Activated naive CD4-positive, alpha-beta T cell treated with anti-CD3 and anti-CD28 coated beads, Interleukin-2, amount 10 ng/mL, durations not matched to agents 7 days and 5 days (primary cell): ENCODE results near the gene CYB5A.

Experiments
- CTCF ChIA-PET: fragments of 350-600 bp; sonication (Branson Sonifier 250); formaldehyde crosslinking; loops from one replicate; lab custom pipeline; 2021; ENCODE audit warnings: antibody characterized with exemption; lab: Charles Lee
- DNase-seq: peaks from one replicate; pipeline ENCODE4 v3.0.0-alpha.2; 2020
- H3K27ac Mint-ChIP-seq: one replicate; pipeline ENCODE4 v1.8.0; 2021; ENCODE audit warnings: mild to moderate bottlenecking, moderate library complexity, mixed read lengths
- H3K27me3 Mint-ChIP-seq: one replicate; pipeline ENCODE4 v1.8.0; 2021; ENCODE audit warnings: mild to moderate bottlenecking, mixed read lengths
- H3K36me3 Mint-ChIP-seq: one replicate; pipeline ENCODE4 v1.8.0; 2021; ENCODE audit warnings: mixed read lengths
- H3K4me1 Mint-ChIP-seq: one replicate; pipeline ENCODE4 v1.8.0; 2021; ENCODE audit warnings: mixed read lengths
- H3K4me3 Mint-ChIP-seq: one replicate; pipeline ENCODE4 v1.8.0; 2021; ENCODE audit warnings: mild to moderate bottlenecking, moderate library complexity, mixed read lengths
- H3K9me3 Mint-ChIP-seq: one replicate; pipeline ENCODE4 v1.8.0; 2021; ENCODE audit warnings: mixed read lengths

The CYB5A gene

GRCh38 chr18:74276609-74277008 is 15.2 kb downstream of the CYB5A start:
- Mint-ChIP-seq H3K4me3 (no peak overlapping the region), H3K27me3 (no peaks in the 10 kb centered on the region), H3K27ac (no peak overlapping the region), H3K9me3 (no peaks in the 10 kb centered on the region), H3K36me3 (no peaks in the 10 kb centered on the region), H3K4me1 (peaks cover 5% of the 10 kb centered on the region)
- DNase-seq, result no peak
- CTCF ChIA-PET, result no interaction called here

GRCh38 chr18:74275736-74276135 is 16.0 kb downstream of the CYB5A start:
- H3K4me1 Mint-ChIP-seq, result no peaks in the 10 kb centered on the region
- no peaks in the 10 kb centered on the region for H3K36me3 Mint-ChIP-seq
- H3K27ac Mint-ChIP-seq, result no peak overlapping the region
- no peak overlapping the region for H3K4me3 Mint-ChIP-seq
- H3K27me3 Mint-ChIP-seq, result no peaks in the 10 kb centered on the region
- DNase-seq, result no peak
- CTCF ChIA-PET, result no interaction called here
- H3K9me3 Mint-ChIP-seq, result no peaks in the 10 kb centered on the region

GRCh38 chr18:74274700-74275099 is 17.1 kb downstream of the CYB5A start:
- no peak overlapping the region for H3K27ac Mint-ChIP-seq
- no peaks in the 10 kb centered on the region for H3K9me3 Mint-ChIP-seq
- H3K36me3 Mint-ChIP-seq, result no peaks in the 10 kb centered on the region
- H3K27me3 Mint-ChIP-seq, result no peaks in the 10 kb centered on the region
- no peaks in the 10 kb centered on the region for H3K4me1 Mint-ChIP-seq
- H3K4me3 Mint-ChIP-seq, result no peak overlapping the region
- CTCF ChIA-PET, result no interaction called here
- no peak for DNase-seq

GRCh38 chr18:74273394-74273793 is 18.4 kb downstream of the CYB5A start:
- no peak overlapping the region for H3K4me3 Mint-ChIP-seq
- H3K9me3 Mint-ChIP-seq, result no peaks in the 10 kb centered on the region
- CTCF ChIA-PET, result no interaction called here
- no peak for DNase-seq
- H3K27ac Mint-ChIP-seq, result no peak overlapping the region
- H3K27me3 Mint-ChIP-seq, result no peaks in the 10 kb centered on the region
- H3K4me1 Mint-ChIP-seq, result no peaks in the 10 kb centered on the region
- no peaks in the 10 kb centered on the region for H3K36me3 Mint-ChIP-seq

GRCh38 chr18:74271635-74272034 is 20.1 kb downstream of the CYB5A start:
- Mint-ChIP-seq H3K4me3 (no peak overlapping the region), H3K27me3 (no peaks in the 10 kb centered on the region), H3K36me3 (no peaks in the 10 kb centered on the region), H3K27ac (no peak overlapping the region), H3K4me1 (no peaks in the 10 kb centered on the region), H3K9me3 (no peaks in the 10 kb centered on the region)
- DNase-seq, result no peak
- CTCF ChIA-PET, result interaction anchor here (0.6 kb wide), 1 partner anchor 16 kb away, joined by 3 read pairs; no protein-coding TSS in a partner anchor

- no peak overlapping the region for H3K27ac Mint-ChIP-seq
These were observed 22.7 kb downstream of the CYB5A start for GRCh38 chr18:74268933-74269620.

GRCh38 chr18:74268175-74268574 is 23.6 kb downstream of the CYB5A start:
- H3K4me3 Mint-ChIP-seq, result no peak overlapping the region
- no peak overlapping the region for H3K27ac Mint-ChIP-seq
- H3K27me3 Mint-ChIP-seq, result no peaks in the 10 kb centered on the region
- no peaks in the 10 kb centered on the region for H3K4me1 Mint-ChIP-seq
- H3K9me3 Mint-ChIP-seq, result no peaks in the 10 kb centered on the region
- CTCF ChIA-PET, result no interaction called here
- H3K36me3 Mint-ChIP-seq, result no peaks in the 10 kb centered on the region
- DNase-seq, result no peak

More at GRCh38 chr18:74268933-74269620, 22.7 kb downstream of the CYB5A start:
- no peaks in the 10 kb centered on the region for H3K9me3 Mint-ChIP-seq
- H3K4me1 Mint-ChIP-seq, result no peaks in the 10 kb centered on the region
- H3K36me3 Mint-ChIP-seq, result no peaks in the 10 kb centered on the region
- no peaks in the 10 kb centered on the region for H3K27me3 Mint-ChIP-seq
- no peak overlapping the region for H3K4me3 Mint-ChIP-seq
- no peak for DNase-seq
- CTCF ChIA-PET, result interaction anchor here (0.8 kb wide), 1 partner anchor 72 kb away, joined by 3 read pairs; no protein-coding TSS in a partner anchor

GRCh38 chr18:74266161-74266560 is 25.6 kb downstream of the CYB5A start:
- no peaks in the 10 kb centered on the region for H3K9me3 Mint-ChIP-seq
- CTCF ChIA-PET, result no interaction called here
- DNase-seq, result no peak
- no peaks in the 10 kb centered on the region for H3K27me3 Mint-ChIP-seq
- H3K27ac Mint-ChIP-seq, result no peak overlapping the region
- no peak overlapping the region for H3K4me3 Mint-ChIP-seq
- H3K4me1 Mint-ChIP-seq, result no peaks in the 10 kb centered on the region
- H3K36me3 Mint-ChIP-seq, result no peaks in the 10 kb centered on the region

GRCh38 chr18:74265546-74266098 is 26.1 kb downstream of the CYB5A start:
- Mint-ChIP-seq H3K27me3 (no peaks in the 10 kb centered on the region), H3K27ac (no peak overlapping the region), H3K4me1 (no peaks in the 10 kb centered on the region), H3K4me3 (no peak overlapping the region), H3K36me3 (no peaks in the 10 kb centered on the region), H3K9me3 (no peaks in the 10 kb centered on the region)
- DNase-seq, result no peak
- CTCF ChIA-PET, result no interaction called here

- Mint-ChIP-seq H3K27me3 (no peaks in the 10 kb centered on the region), H3K4me3 (no peak overlapping the region), H3K36me3 (no peaks in the 10 kb centered on the region), H3K27ac (no peak overlapping the region), H3K4me1 (no peaks in the 10 kb centered on the region), H3K9me3 (no peaks in the 10 kb centered on the region)
- DNase-seq, result no peak
- CTCF ChIA-PET, result no interaction called here
These were observed 27.3 kb downstream of the CYB5A start for GRCh38 chr18:74264303-74265020.

GRCh38 chr18:74261053-74261713 is 30.6 kb downstream of the CYB5A start:
- Mint-ChIP-seq H3K4me3 (no peak overlapping the region), H3K9me3 (no peaks in the 10 kb centered on the region), H3K4me1 (no peaks in the 10 kb centered on the region), H3K36me3 (no peaks in the 10 kb centered on the region), H3K27me3 (no peaks in the 10 kb centered on the region), H3K27ac (no peak overlapping the region)
- CTCF ChIA-PET, result no interaction called here
- DNase-seq, result no peak

GRCh38 chr18:74259347-74259746 is 32.4 kb downstream of the CYB5A start:
- Mint-ChIP-seq H3K9me3 (no peaks in the 10 kb centered on the region), H3K36me3 (no peaks in the 10 kb centered on the region), H3K4me3 (no peak overlapping the region), H3K4me1 (no peaks in the 10 kb centered on the region), H3K27me3 (no peaks in the 10 kb centered on the region), H3K27ac (no peak overlapping the region)
- no peak for DNase-seq
- CTCF ChIA-PET, result no interaction called here

GRCh38 chr18:74257083-74257482 is 34.7 kb downstream of the CYB5A start:
- Mint-ChIP-seq H3K27ac (no peak overlapping the region), H3K9me3 (no peaks in the 10 kb centered on the region), H3K4me3 (no peak overlapping the region), H3K27me3 (no peaks in the 10 kb centered on the region), H3K36me3 (no peaks in the 10 kb centered on the region), H3K4me1 (no peaks in the 10 kb centered on the region)
- CTCF ChIA-PET, result no interaction called here
- no peak for DNase-seq

- DNase-seq, result no peak
These were observed 35.6 kb downstream of the CYB5A start for GRCh38 chr18:74256190-74256589.

More at GRCh38 chr18:74256190-74256589, 35.6 kb downstream of the CYB5A start:
- CTCF ChIA-PET, result no interaction called here
- Mint-ChIP-seq H3K36me3 (no peaks in the 10 kb centered on the region), H3K9me3 (no peaks in the 10 kb centered on the region), H3K27ac (no peak overlapping the region), H3K4me3 (no peak overlapping the region), H3K27me3 (no peaks in the 10 kb centered on the region), H3K4me1 (no peaks in the 10 kb centered on the region)
